Nephron progenitor cell (in vitro differentiated cells): ENCODE measurements around the gene ARHGAP42.
"Not testable (repeated sequence)": the region's sequence is repeated elsewhere in the genome, so short reads cannot be mapped to it uniquely, and the experiment has no call there.

ENCODE experiments used
- DNase-seq: peaks from one replicate; pipeline ENCODE4 v3.0.0; 2021
- H3K27ac Mint-ChIP-seq: 2 replicates; pipeline ENCODE4 v1.8.0; 2021; ENCODE audit warnings: mild to moderate bottlenecking, moderate library complexity, mixed read lengths
- H3K27me3 Mint-ChIP-seq: 2 replicates; pipeline ENCODE4 v1.8.0; 2021; ENCODE audit warnings: mild to moderate bottlenecking, low read depth, mixed read lengths; ENCODE audit not compliant: poor library complexity
- H3K36me3 Mint-ChIP-seq: 2 replicates; pipeline ENCODE4 v1.8.0; 2021; ENCODE audit warnings: low read depth, mixed read lengths
- H3K4me1 Mint-ChIP-seq: 2 replicates; pipeline ENCODE4 v1.8.0; 2021; ENCODE audit warnings: mixed read lengths
- H3K4me3 Mint-ChIP-seq: 2 replicates; pipeline ENCODE4 v1.8.0; 2021; ENCODE audit warnings: mild to moderate bottlenecking, moderate library complexity, mixed read lengths
- H3K9me3 Mint-ChIP-seq: 2 replicates; pipeline ENCODE4 v1.8.0; 2021; ENCODE audit warnings: mild to moderate bottlenecking, moderate library complexity, mixed read lengths
- TF ChIP-seq, protein P1 (sequence below): fragments of 200-600 bp; sonication (generic); IDR thresholded peaks from 2 replicates; pipeline ENCODE4 v1.5.0; 2021; ENCODE audit warnings: antibody characterized with exemption

ARHGAP42 gene

DNA sequence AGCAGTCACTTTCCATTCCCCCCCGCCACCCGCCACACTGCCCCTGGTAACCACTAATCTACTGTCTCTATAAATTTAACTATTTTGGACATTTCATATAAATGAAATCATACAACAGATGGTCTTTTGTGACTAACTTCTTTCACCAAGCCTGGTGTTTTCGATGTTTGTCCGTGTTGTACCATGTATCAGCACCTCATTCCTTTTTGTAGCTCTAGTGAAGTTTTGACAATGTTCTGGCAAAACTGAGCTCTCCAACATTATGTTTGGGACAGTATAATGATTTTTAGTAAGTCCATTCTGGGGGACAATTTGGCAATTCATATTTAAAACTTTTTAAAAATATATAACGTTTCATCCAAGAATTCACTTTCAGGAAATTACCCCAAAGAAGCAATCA is 45.6 kb upstream of the ARHGAP42 start:
- H3K36me3 Mint-ChIP-seq, result no peaks in the 10 kb centered on the region
- no peak overlapping the region for H3K4me3 Mint-ChIP-seq
- no peaks in the 10 kb centered on the region for H3K27me3 Mint-ChIP-seq
- no peaks in the 10 kb centered on the region for H3K9me3 Mint-ChIP-seq
- H3K4me1 Mint-ChIP-seq, result peaks cover 24% of the 10 kb centered on the region
- TF ChIP-seq, protein P1, sequence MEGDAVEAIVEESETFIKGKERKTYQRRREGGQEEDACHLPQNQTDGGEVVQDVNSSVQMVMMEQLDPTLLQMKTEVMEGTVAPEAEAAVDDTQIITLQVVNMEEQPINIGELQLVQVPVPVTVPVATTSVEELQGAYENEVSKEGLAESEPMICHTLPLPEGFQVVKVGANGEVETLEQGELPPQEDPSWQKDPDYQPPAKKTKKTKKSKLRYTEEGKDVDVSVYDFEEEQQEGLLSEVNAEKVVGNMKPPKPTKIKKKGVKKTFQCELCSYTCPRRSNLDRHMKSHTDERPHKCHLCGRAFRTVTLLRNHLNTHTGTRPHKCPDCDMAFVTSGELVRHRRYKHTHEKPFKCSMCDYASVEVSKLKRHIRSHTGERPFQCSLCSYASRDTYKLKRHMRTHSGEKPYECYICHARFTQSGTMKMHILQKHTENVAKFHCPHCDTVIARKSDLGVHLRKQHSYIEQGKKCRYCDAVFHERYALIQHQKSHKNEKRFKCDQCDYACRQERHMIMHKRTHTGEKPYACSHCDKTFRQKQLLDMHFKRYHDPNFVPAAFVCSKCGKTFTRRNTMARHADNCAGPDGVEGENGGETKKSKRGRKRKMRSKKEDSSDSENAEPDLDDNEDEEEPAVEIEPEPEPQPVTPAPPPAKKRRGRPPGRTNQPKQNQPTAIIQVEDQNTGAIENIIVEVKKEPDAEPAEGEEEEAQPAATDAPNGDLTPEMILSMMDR, result no peak
- no peak for DNase-seq
- no peak overlapping the region for H3K27ac Mint-ChIP-seq

DNA sequence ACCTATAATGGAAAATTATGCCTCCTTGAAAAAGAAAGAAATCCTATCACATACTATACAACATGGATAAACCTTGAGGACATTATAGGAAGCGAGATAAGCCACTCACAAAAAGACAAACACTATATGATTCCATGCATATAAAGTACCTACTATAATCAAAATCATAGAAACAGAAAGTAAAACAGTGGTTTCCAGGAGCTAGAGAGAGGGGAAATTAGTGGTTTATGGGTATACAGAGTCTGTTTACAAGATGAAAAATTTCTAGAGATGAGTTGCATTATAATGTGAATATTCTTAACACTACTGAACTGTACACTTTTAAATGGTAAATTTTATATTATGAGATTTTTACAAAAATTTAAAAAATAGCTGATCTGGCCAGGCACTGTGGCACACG is 40.5 kb upstream of the ARHGAP42 start:
- Mint-ChIP-seq H3K27ac (no peak overlapping the region), H3K27me3 (no peaks in the 10 kb centered on the region), H3K4me1 (no peaks in the 10 kb centered on the region), H3K9me3 (peaks cover 24% of the 10 kb centered on the region), H3K4me3 (no peak overlapping the region), H3K36me3 (no peaks in the 10 kb centered on the region)
- no peak for DNase-seq
- TF ChIP-seq, protein P1, result no peak

DNA sequence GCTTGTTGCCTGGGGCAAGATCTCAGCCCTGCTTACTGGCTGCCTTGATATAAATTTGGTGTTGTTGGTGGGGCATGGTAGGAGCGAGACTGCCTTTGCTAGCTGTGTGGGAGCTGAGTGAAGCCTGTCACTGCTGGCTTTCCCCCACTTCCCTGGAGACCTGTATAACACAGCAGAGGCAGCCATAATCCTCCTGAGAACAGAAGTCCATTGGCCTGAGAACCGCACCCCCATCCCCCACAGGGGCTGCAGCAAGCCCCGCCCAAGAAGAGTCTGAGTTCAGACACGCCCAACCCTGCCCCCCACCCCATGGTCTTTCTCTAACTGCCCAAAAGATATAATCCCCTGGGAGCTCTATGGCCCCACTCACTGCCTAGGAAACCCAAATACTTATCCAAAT is 39.2 kb upstream of the ARHGAP42 start:
- H3K27ac Mint-ChIP-seq, result no peak overlapping the region
- H3K36me3 Mint-ChIP-seq, result no peaks in the 10 kb centered on the region
- peaks cover 36% of the 10 kb centered on the region for H3K9me3 Mint-ChIP-seq
- TF ChIP-seq, protein P1, result no peak
- no peaks in the 10 kb centered on the region for H3K27me3 Mint-ChIP-seq
- H3K4me3 Mint-ChIP-seq, result no peak overlapping the region
- no peak for DNase-seq
- no peaks in the 10 kb centered on the region for H3K4me1 Mint-ChIP-seq

DNA sequence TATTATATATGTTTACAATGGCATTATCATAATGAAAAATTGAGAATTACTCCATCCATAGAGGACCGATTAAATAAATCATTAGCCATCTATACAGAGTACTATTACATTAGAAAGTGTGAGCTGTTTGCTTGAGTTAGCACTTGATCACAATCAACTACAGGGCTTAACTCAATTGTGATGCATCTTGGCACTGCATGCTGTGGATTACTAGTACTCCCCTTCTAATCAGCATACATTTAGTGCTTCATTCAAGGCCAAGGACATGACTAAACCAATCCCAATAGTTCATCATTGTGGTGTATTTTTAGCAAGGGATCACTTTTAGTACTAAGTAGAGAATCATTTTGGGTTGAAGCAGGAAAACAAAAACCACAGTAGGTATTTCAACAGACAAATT is 23.5 kb upstream of the ARHGAP42 start:
- no peak overlapping the region for H3K4me3 Mint-ChIP-seq
- H3K27me3 Mint-ChIP-seq, result no peaks in the 10 kb centered on the region

DNA sequence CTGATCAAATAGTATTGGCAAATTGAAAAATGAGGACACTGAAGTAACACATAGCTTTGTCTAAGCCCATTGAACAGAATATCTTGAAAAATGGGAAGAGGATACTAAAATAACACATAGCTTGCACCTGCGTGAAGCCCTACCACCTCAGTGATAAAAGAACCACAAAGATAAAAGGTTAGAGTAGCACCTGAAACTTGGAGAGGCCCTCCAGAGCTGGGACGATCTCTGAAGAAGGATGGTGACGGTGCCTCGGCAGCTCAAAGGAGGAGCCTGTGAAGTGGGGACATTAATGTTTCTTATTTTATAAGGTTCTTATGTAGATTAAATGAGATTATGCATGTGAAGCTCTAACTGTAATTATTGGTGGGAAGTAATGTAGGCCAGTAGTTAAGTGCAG is 23.1 kb upstream of the ARHGAP42 start:
- Mint-ChIP-seq H3K27ac (no peak overlapping the region), H3K36me3 (no peaks in the 10 kb centered on the region), H3K4me3 (no peak overlapping the region), H3K4me1 (no peaks in the 10 kb centered on the region), H3K27me3 (no peaks in the 10 kb centered on the region), H3K9me3 (no peaks in the 10 kb centered on the region)
- DNase-seq, result no peak
- TF ChIP-seq, protein P1, result no peak

More for the DNA sequence above, 23.5 kb upstream of the ARHGAP42 start:
- TF ChIP-seq, protein P1, result no peak
- Mint-ChIP-seq H3K4me1 (no peaks in the 10 kb centered on the region), H3K36me3 (no peaks in the 10 kb centered on the region), H3K27ac (no peak overlapping the region), H3K9me3 (no peaks in the 10 kb centered on the region)
- no peak for DNase-seq

DNA sequence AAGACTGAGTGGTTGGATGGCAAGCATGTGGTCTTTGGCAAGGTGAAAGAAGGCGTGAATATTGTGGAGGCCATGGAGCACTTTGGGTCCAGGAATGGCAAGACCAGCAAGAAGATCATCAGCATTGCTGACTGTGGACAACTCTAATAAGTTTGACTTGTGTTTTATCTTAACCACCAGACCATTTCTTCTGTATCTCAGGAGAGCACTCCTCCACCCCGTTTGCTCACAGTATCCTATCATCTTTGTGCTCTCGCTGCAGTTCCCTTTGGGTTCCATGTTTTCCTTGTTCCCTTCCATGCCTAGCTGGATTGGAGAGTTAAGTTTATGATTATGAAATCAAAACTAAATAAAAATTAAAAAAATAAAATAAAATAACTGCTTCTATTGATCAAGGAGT is 20.3 kb upstream of the ARHGAP42 start:
- not testable (repeated sequence) for H3K9me3 Mint-ChIP-seq, H3K27me3 Mint-ChIP-seq, H3K36me3 Mint-ChIP-seq, H3K4me1 Mint-ChIP-seq, H3K4me3 Mint-ChIP-seq, H3K27ac Mint-ChIP-seq, DNase-seq
